ENCODE measurements around the gene HDAC4.
A peak's percentile ranks its signal among the peaks of the same experiment; 100 is the strongest.

DNA sequence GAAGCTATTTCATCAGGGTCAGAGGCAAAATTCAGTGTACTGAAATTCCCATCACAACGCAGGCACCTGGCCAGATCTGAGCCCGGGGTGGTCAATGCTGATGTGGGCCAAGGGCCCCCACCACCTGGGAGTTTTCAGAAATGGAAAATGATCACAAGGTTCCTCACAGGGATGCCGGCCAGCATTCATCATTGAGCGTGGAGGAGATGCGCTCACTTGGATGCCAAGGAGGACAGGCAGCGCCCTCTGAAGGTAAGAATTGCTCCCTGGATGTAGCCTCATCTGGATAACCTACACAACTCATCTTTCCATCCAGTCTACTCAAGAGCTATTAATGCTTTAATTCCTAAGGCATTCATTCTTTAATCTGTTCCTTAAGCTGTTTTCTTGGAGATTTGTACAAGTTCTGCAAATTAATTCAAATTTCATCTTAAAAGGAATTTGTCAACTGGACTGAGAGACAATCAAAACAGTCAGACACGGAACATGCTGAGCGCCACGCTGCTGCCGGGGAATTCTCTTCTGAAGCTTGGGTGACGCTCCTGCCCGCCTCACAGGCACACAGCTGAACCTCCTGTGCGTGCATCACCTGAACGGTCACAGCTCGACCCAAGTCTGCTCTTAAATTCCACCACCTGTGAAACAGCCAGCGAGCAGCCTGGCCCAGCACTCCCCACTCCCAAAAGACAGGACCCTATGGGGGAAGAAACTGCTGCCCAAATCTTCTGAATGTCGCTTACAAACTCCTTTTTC, 206.7 kb downstream of the HDAC4 start:
- TF ChIP-seq, protein P1, sequence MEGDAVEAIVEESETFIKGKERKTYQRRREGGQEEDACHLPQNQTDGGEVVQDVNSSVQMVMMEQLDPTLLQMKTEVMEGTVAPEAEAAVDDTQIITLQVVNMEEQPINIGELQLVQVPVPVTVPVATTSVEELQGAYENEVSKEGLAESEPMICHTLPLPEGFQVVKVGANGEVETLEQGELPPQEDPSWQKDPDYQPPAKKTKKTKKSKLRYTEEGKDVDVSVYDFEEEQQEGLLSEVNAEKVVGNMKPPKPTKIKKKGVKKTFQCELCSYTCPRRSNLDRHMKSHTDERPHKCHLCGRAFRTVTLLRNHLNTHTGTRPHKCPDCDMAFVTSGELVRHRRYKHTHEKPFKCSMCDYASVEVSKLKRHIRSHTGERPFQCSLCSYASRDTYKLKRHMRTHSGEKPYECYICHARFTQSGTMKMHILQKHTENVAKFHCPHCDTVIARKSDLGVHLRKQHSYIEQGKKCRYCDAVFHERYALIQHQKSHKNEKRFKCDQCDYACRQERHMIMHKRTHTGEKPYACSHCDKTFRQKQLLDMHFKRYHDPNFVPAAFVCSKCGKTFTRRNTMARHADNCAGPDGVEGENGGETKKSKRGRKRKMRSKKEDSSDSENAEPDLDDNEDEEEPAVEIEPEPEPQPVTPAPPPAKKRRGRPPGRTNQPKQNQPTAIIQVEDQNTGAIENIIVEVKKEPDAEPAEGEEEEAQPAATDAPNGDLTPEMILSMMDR (conservative IDR thresholded peaks at IDR 0.05; ENCODE audit: low read depth in 2 of 2) = peak; percentile 52 to 69
- TF ChIP-seq EZH2phosphoT487 (IDR thresholded peaks at IDR 0.05; ENCODE audit: unreplicated experiment) (no peak), POLR2AphosphoS5 (IDR thresholded peaks at IDR 0.05; ENCODE audit: low read depth) (no peak)

Measured in GM23338 (cell line).